Ovary (tissue), 9 donors: ENCODE data around the gene NPTXR. TPM values are rescaled to one million over a fixed set of nuclear protein-coding genes. Genes with fewer than 3 reads are reported as not detected.

ENCODE experiments used
- DNase-seq, 5 donors: peaks; one replicate each; pipeline ENCODE4 v3.0.0-alpha.2; 2019 to 2020
- H3K27ac ChIP-seq, 2 donors: fragments of 200-600 bp; one replicate each; pipeline versions ENCODE4 v1.5.1 to v1.8.0; 2019 to 2022
- H3K27me3 ChIP-seq: fragments of 200-600 bp; one replicate; pipeline ENCODE4 v1.8.0; 2022
- H3K36me3 ChIP-seq: fragments of 200-600 bp; sonication (generic); one replicate; pipeline ENCODE4 v1.5.1; 2019
- H3K4me1 ChIP-seq: one replicate; pipeline ENCODE4 v1.8.1; 2013; ENCODE audit warnings: mild to moderate bottlenecking, moderate library complexity; ENCODE audit not compliant: insufficient read depth
- H3K4me3 ChIP-seq: fragments of 200-600 bp; sonication (generic); one replicate; pipeline ENCODE4 v1.5.1; 2017
- H3K9me3 ChIP-seq, 2 donors: fragments of 200-600 bp in 1 of 2; sonication (generic) in 1 of 2; one replicate each; pipeline versions ENCODE4 v1.5.1 to v1.8.1; 2013 to 2019; ENCODE audit warnings: mild to moderate bottlenecking in 1 of 2, moderate library complexity in 1 of 2
- CTCF ChIP-seq, 3 donors: fragments of 450-650 bp in 2 of 3; fragments of 200-600 bp in 1 of 3; IDR thresholded peaks; one replicate each; pipeline versions ENCODE4 v1.5.1 to v1.8.0; 2016 to 2022; ENCODE audit warnings: antibody characterized with exemption in 3 of 3, mild to moderate bottlenecking in 1 of 3
- EP300 ChIP-seq: sonication (generic); formaldehyde crosslinking; IDR thresholded peaks from one replicate; pipeline ENCODE4 v1.6.1; 2017; ENCODE audit warnings: antibody characterized with exemption
- POLR2A ChIP-seq: fragments of 450-650 bp; IDR thresholded peaks from one replicate; pipeline ENCODE4 v1.6.1; 2017; ENCODE audit warnings: antibody characterized with exemption, mild to moderate bottlenecking, moderate library complexity
- WGBS, 3 donors: extraction: QIAGEN DNeasy Blood & Tissue Kit in 1 of 3; methylation state at CpG; one replicate each; pipeline versions ENCODE4 v1.1.5 to v1.1.7; 2013 to 2017; 5-methylcytosine and 5-hydroxymethylcytosine counted together
- intact Hi-C, 4 donors: fragments of 100-400 bp; cut with DNase I; formaldehyde crosslinking; loops; one replicate each; pipeline versions ENCODE4 v1.11.0 to v1.15.1; 2022 to 2023
- polyA plus RNA-seq, 2 donors: library from polyadenylated mRNA; stranded (reverse); fragments of 200-250 nt in 1 of 2; fragments of 350-450 nt in 1 of 2; fragmentation: Illumina TruSeq in 1 of 2; extraction: RNeasy Lipid Tissue Mini Kit (QIAGEN cat#74804) in 1 of 2; gene quantifications; one replicate each; pipeline ENCODE4 v1.2.3, GENCODE V29; 2013 to 2014
- total RNA-seq, 7 donors: library from RNA; depleted of rRNA in 2 of 7; stranded (reverse); fragments of >200 nt in 2 of 7; fragmentation: NEBNext Ultra II Directional in 3 of 7; extraction: Animal tissue kit (Norgen Biotek cat#: 25700) in 3 of 7; gene quantifications; one replicate each; pipeline versions ENCODE4 v1.1.0 to v1.2.4, GENCODE V29; 2016 to 2023
- donor health status: DM: no; HTN: no; CAD: no; lungs with moderate emphysema.
- donor health status: DM: no; HTN: no; CAD: no.
- donor health status: Bipolar disorder and iron deficiency.
- donor health status: DM: yes; HTN: yes; CAD: no.
- donor health status: DM: no; HTN: no; CAD: no.
- donor health status: DM: yes; HTN: yes; CAD: no.

Gene NPTXR
- total and polyA plus RNA-seq, 9 donors = 5.2 to 23.1 (median 14.9) TPM

GRCh38 chr22:38837414-38837928 lies 6.4 kb downstream of the NPTXR start:
- no peak for TF ChIP-seq POLR2A
- TF ChIP-seq EP300 = no peak
- no peak for TF ChIP-seq CTCF (IDR thresholded peaks at IDR 0.05)
- Histone ChIP-seq H3K27me3 (no peaks in the 10 kb centered on the region), H3K36me3 (no peaks in the 10 kb centered on the region), H3K4me1 (no peaks in the 10 kb centered on the region), H3K4me3 (no peak overlapping the region), H3K27ac (no peak overlapping the region), H3K9me3 (no peaks in the 10 kb centered on the region)
- DNase-seq = no peak
- 80 to 86% (median 81%) methylated on average over 6 of the region's 6 CpGs for WGBS, 3 donors
- intact Hi-C loops = no loop called here

GRCh38 chr22:38835888-38836301 lies 7.9 kb downstream of the NPTXR start:
- 49 to 65% (median 59%) methylated on average over 19 of the region's 19 CpGs for WGBS, 3 donors
- TF ChIP-seq EP300 (no peak), POLR2A (no peak), CTCF (IDR thresholded peaks at IDR 0.05) (no peak)
- no peak overlapping the region for H3K4me3 ChIP-seq
- H3K4me1 ChIP-seq = no peaks in the 10 kb centered on the region
- no peaks in the 10 kb centered on the region for H3K9me3 ChIP-seq
- no peak overlapping the region for H3K27ac ChIP-seq
- H3K27me3 ChIP-seq = no peaks in the 10 kb centered on the region
- intact Hi-C loops = no loop called here
- no peaks in the 10 kb centered on the region for H3K36me3 ChIP-seq
- no peak for DNase-seq

GRCh38 chr22:38834991-38835390 lies 8.8 kb downstream of the NPTXR start:
- Histone ChIP-seq H3K27me3 (no peaks in the 10 kb centered on the region), H3K27ac (no peak overlapping the region), H3K4me1 (no peaks in the 10 kb centered on the region), H3K36me3 (no peaks in the 10 kb centered on the region), H3K4me3 (no peak overlapping the region), H3K9me3 (no peaks in the 10 kb centered on the region)
- intact Hi-C loops = no loop called here
- no peak for DNase-seq
- 87 to 96% (median 94%) methylated on average over 5 of the region's 5 CpGs for WGBS, 3 donors
- TF ChIP-seq EP300 = no peak
- TF ChIP-seq CTCF (IDR thresholded peaks at IDR 0.05) = no peak
- no peak for TF ChIP-seq POLR2A

- 85 to 90% (median 90%) methylated on average over 13 of the region's 13 CpGs for WGBS, 3 donors
- H3K27me3 ChIP-seq = no peaks in the 10 kb centered on the region
These were observed 9.4 kb downstream of the NPTXR start for GRCh38 chr22:38834215-38834953.

More at GRCh38 chr22:38834215-38834953, 9.4 kb downstream of the NPTXR start:
- no peak overlapping the region for H3K4me3 ChIP-seq
- H3K4me1 ChIP-seq = no peaks in the 10 kb centered on the region
- TF ChIP-seq CTCF (IDR thresholded peaks at IDR 0.05) (no peak), EP300 (no peak), POLR2A (no peak)
- DNase-seq = no peak
- H3K27ac ChIP-seq = no peak overlapping the region
- no peaks in the 10 kb centered on the region for H3K9me3 ChIP-seq
- no peaks in the 10 kb centered on the region for H3K36me3 ChIP-seq
- intact Hi-C loops = no loop called here
